Nucleus accumbens (tissue), 56 donors: ENCODE data around the gene PDGFD.

Source experiments
- DNase-seq, 56 donors: peaks; one replicate each; lab custom pipeline; 2025; lab: John Stamatoyannopoulos, UW

PDGFD gene

GRCh38 chr11:103967985-103968384 lies 196.0 kb downstream of the PDGFD start:
- DNase-seq: no peak

GRCh38 chr11:103964390-103964789 lies 199.6 kb downstream of the PDGFD start:
- no peak for DNase-seq

- DNase-seq: no peak
Measured at GRCh38 chr11:103963648-103964047, 200.3 kb downstream of the PDGFD start.

- DNase-seq: no peak
Measured at GRCh38 chr11:103961010-103961409, 202.9 kb downstream of the PDGFD start.

DNA sequence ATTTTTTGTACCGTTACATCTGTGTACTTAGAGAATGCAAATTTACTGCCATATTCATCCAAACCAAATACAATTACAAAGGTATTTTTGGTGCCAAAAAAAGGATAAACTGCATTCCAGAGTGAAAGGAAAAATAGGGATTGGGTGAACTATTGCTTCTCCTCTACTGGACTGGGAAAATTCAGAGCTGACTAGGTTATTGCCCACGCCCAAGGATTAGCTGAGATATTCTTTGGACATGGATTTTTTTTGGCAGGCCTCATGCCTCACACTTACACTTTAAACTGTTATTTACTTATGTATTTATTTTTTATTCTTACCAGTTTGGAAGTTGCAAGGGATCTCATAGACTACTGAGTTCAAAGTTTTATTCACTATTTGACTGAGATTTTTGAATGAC lies 203.8 kb downstream of the PDGFD start:
- no peak for DNase-seq

- DNase-seq: no peak
Measured at GRCh38 chr11:103959279-103959942, 204.5 kb downstream of the PDGFD start.

- no peak for DNase-seq
Measured at GRCh38 chr11:103958475-103959215, 205.3 kb downstream of the PDGFD start.

DNA sequence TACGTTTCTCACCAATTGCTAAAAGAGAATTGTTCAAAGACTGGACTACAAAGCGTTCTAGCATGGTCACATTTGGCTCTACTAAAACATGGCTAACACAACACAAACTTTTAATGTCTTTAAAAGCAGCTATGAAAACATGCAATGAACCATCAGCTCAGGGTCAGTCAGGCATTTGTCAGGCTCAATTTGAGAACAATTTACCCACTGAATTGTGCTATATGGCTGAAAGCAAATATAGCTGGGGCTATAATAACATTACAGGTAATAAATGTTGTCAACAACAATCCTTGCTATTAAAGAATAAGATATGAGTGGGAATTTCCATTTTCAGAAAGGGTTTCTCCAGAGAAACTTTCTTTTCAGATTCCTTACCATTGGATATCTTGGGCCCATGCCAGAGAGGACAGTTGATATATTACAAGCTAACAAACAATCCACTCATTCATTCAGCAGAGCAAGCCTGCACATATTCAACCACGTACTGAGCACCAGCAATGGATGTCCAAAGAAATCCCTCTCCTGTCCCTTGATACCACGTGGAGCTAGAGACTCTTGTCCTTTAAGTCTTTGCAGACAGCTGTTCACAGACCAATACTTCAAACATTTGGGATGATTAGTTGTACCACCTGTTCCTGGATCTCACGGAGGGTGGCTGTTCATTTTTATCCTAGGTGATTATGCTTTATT lies 210.0 kb downstream of the PDGFD start:
- DNase-seq: no peak

DNA sequence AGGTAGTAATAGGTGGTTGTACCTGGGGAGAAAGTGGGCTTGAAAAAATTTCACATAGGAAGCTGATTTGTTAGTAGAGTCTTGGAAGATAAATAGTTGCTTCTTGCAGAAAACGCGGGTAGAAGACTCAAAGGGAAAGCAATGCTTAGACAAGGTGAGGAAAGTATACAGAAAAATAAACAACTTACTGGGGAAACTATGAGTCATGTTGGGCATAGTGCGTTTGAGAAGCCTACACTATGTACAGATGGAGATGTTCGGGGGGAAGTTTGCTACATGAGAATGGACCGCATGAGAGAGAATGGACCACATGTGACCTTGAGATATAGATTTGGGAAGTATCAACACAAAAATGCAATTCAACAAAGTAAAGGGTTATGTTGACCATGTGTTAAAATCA lies 214.2 kb downstream of the PDGFD start:
- DNase-seq: no peak

- no peak for DNase-seq
Measured at GRCh38 chr11:103948187-103948763, 215.7 kb downstream of the PDGFD start.

GRCh38 chr11:103947546-103947919 lies 216.4 kb downstream of the PDGFD start:
- no peak for DNase-seq

GRCh38 chr11:103946793-103947545 lies 217.0 kb downstream of the PDGFD start:
- no peak for DNase-seq

DNA sequence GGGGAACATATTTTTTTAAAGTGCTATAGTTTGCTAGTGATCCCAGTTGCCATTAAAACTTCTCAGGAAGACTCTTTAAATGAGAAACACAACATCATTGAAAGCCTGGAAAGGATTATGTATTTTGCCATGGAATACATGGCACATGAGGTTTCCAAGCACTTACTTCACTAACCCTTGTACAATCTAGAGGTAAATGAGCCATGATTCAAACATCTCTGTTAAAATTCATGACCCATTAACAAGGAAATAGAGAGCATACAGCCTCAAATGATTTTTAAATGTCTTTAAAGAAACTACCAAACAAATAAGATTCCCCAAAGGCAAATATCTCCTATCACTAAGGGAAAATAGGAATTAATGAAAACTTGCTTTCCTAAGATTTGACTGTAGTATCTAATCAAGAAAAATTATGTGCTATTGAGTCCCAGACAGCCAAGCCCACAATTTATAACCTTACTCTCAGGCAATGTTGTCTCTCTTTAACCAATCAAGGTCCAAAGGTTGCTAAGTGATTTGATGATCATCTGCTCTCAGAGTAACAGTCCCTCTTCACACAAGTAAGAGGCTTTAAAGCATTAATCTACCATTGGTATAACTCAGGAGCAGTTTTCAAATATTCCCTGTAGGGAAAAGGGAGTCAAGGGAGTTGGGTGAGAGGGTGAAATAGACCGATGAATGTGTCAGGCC lies 219.6 kb downstream of the PDGFD start:
- DNase-seq: no peak

- no peak for DNase-seq
Measured at GRCh38 chr11:103942646-103943045, 221.3 kb downstream of the PDGFD start.

- no peak for DNase-seq
Measured at GRCh38 chr11:103940551-103940950, 223.4 kb downstream of the PDGFD start.

DNA sequence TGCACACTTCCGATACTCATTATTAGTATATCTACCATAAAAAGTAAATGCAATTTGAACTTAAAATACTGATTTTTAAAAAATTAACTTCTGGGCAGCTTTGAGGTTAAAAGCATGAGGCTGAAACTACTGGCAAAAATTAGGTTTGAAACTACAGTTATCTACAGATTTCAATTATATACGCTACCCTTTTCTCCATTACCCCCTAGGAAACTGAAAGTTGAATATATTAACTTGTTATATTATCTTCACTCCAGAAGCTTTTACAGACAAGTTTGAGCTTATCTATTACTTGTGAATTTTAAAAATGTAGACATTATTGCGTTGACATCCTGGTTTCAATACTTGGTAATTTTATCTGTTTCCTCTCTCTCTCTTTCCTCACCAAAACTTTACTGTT lies 224.3 kb downstream of the PDGFD start:
- no peak for DNase-seq

GRCh38 chr11:103936059-103936458 lies 227.9 kb downstream of the PDGFD start:
- no peak for DNase-seq

DNA sequence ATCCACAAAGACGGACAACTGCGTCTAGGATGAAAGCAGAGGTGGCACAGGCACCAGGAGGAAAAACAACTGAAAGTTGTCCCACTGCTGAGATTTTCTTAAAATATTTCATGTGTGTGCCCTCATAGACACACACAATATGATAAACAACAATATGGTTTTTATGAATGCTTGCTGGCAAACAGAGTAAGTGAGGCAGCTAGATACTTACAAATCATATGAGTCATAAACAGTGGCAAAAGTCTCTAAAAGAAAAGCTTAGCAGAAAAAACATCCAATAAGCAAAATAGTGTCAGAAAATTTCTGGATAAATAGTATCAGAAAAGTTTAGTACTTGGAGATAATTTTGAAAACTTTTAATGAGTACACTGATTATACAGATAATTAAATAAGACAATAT lies 228.7 kb downstream of the PDGFD start:
- no peak for DNase-seq

DNA sequence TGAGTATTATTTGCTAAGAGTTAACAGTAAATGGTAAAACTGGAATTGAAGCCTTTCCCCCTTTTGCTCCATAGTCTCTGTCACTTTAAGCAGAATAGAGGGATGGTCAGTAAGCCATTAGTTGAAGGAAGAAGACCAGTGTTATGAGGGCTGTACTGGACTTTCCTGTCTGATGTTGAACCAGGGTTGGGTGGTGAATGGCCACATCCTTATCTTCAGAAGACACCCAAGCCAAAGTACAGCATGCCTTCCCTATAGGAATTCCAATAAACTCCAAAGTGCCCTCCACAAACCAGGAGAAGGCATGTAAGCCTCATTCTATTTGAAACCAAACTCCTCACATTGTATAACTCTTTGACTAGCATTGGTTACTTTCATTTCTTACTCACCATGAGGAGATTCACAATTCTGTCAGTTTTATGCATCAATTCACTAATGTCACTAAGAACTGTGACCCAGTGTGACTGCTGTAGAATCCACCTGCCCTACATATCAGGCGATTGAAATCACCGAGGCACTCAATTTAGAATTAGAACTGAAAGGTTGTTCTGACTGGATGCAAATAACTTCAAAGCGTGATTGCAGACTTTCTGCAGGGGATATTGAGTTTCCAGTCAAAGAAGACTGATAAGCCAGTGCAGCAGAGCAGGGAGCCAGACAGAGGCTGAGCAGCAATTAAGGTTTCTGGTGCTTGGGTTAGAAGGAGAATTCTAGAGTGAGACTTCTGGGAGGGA lies 234.6 kb downstream of the PDGFD start:
- no peak for DNase-seq
